HG02943 (cell line): Measurements from ENCODE around the gene CDIP1.
A peak's percentile ranks its signal among the peaks of the same experiment; 100 is the strongest.
"Not testable (repeated sequence)": the region's sequence is repeated elsewhere in the genome, so short reads cannot be mapped to it uniquely, and the experiment has no call there.

Source experiments
- ATAC-seq: cut with Tn5 transposase; IDR thresholded peaks from one replicate; pipeline ENCODE4 v1.9.1; 2021; ENCODE audit warnings: mild to moderate bottlenecking, low read depth, moderate library complexity; ENCODE audit not compliant: unreplicated experiment

The CDIP1 gene

GRCh38 chr16:4538350-4539235 lies at the start of gene CDIP1:
Gene CDIP1, minus strand, starts transcription at chr16:4538773. Its CDS starts 24,643 bp downstream, at chr16:4514130.
- ATAC-seq, result peak; percentile 82

DNA sequence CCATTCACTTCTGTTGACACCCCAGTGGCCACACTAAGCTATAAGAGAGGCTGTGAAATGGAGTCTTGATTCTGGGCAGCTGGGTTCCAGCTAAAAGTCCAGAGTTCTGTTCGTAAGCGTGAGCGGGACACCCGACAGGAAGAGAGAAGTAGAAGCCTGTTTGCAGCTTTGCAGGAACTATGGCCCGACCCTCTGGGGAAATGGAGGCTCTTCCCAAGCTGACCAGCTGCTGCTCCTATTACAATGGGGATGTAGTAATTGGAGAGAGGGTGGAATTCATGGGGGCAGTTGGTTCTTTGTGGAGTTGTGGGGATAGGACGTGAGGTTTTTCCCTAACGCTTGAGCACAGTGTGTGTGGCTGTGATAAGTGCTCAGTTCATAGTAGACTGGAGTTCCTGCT lies 47.7 kb upstream of the CDIP1 start:
- no peak for ATAC-seq

- ATAC-seq, result no peak
These were observed 45.3 kb upstream of the CDIP1 start for GRCh38 chr16:4583906-4584305.

- ATAC-seq, result no peak
These were observed 41.7 kb upstream of the CDIP1 start for GRCh38 chr16:4580250-4580649.

DNA sequence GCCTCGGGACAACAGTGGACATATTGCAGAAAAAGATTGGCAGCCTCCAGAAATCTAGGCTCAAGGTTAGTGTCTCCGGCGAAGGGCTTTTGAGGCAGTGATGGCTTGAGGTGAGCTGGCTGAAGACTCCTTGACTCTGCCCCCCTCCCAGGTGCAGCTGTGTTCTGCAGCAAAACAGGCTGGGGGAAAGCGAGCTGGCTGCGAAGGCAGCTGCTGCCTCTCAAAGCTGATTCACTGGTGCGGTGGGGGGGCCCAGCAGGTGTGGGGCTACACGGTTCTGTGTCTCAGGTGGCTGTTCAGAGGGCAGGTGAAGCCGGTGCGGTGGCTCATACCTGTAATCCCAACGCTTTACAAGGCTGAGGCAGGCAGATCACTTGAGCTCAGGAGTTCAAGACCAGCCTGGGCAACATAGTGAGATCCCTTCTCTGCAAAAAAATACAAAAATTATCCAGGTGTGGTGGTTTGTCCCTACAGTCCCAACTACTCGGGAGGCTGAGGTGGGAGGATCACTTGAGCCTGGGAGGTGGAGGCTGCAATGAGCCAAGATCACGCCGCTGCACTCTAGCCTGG lies 40.5 kb upstream of the CDIP1 start:
- no peak for ATAC-seq

GRCh38 chr16:4576008-4576407 lies 37.4 kb upstream of the CDIP1 start:
- no peak for ATAC-seq

- ATAC-seq, result no peak
These were observed 36.5 kb upstream of the CDIP1 start for GRCh38 chr16:4574919-4575705.

- not testable (repeated sequence) for ATAC-seq
These were observed 35.4 kb upstream of the CDIP1 start for GRCh38 chr16:4573926-4574325.

- no peak for ATAC-seq
These were observed 34.1 kb upstream of the CDIP1 start for GRCh38 chr16:4572715-4573114.

GRCh38 chr16:4570688-4571321 lies 32.2 kb upstream of the CDIP1 start:
- no peak for ATAC-seq

GRCh38 chr16:4570086-4570485 lies 31.5 kb upstream of the CDIP1 start:
- no peak for ATAC-seq

GRCh38 chr16:4566144-4566543 lies 27.6 kb upstream of the CDIP1 start:
- ATAC-seq, result no peak

DNA sequence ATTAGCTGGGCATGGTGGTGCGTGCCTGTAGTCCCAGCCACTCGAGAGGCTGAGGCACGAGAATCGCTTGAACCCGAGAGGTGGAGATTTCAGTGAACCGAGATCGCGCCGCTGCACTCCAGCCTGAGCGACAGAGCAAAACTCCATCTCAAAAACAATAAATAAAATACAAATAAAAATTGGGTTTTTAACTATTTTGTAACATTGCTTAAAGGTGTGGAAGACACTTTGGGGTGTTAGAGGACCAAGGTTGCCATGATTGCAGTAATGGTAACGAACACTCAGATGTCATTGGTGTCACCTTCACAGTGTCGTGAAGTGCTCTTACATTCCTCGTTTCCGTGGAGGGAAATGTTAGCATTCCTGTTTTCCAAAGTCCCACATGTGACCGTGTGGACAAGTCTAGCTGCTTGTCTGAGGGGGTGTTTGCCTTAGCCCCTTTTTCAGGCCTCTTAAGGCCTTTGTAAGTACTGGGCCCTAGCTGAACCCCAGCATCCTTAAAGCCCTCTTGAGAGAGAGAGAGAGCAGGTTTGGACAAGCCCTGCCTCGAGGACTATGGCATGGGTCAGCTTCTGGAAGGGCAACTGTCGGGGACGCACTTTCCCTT lies 26.2 kb upstream of the CDIP1 start:
- no peak for ATAC-seq

DNA sequence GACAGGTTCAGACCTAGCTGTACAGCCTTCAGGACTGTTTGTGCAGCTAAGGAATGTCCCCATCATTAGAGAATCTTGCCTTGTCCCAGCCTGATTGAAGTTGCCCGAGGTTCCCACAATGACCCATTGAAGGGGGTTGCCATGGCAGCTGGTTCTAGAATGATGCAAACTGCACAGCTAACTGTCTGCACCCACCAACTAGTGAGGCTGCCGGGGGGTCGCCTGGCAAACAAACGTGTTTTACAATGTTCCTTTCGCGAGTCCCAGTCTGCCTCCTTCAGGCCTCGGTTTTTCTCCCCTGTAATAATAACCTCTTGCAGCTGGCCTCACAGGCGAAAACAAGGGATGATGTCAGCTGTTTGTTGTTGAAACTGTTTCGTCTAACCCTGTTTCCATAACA lies 23.0 kb upstream of the CDIP1 start:
- ATAC-seq, result no peak

DNA sequence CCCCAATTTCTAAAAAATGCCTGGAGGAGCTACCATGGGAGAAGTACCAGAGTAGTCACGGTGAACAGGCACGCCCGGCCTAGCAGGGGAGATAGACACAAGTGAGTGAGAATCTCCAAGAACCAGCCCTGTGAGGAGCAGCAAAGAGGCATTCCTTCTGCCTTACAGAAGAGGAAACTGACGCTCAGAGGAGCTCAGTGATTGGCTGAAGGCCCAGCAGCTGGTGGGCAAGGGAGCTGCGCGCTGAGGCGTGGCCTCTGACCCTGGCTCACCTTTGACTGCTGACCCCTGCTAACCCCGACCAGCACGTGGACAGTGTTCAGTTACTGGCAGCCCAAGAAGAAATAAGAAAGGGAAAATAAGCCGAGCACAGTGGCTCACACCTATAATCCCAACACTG lies 19.4 kb upstream of the CDIP1 start:
- ATAC-seq, result no peak

- ATAC-seq, result no peak
These were observed 18.0 kb upstream of the CDIP1 start for GRCh38 chr16:4556580-4556979.

- ATAC-seq, result no peak
These were observed 17.5 kb upstream of the CDIP1 start, which contains the start of gene C16orf96 for GRCh38 chr16:4556112-4556511. Gene C16orf96, plus strand, starts transcription at chr16:4556340. Its CDS starts 150 bp downstream, at chr16:4556490.

DNA sequence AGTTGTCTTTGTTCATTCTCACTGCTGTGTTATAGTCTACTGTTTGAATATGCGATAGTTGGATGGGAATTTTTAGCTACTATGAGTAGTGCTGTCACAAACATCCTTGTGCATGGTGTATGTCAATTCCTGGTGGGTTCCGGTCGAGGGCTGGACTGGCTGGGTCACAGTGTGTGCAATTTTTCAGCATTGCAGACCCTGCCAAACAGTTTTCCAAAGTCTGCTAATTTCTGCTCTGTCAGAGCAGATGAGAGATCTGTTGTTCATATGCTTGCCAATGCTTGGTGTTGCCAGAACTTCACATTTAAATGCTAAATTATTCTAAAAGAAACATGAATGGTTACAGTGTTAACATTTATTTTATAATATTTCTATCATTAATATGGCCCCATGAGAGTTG lies 14.0 kb upstream of the CDIP1 start:
- ATAC-seq, result no peak

DNA sequence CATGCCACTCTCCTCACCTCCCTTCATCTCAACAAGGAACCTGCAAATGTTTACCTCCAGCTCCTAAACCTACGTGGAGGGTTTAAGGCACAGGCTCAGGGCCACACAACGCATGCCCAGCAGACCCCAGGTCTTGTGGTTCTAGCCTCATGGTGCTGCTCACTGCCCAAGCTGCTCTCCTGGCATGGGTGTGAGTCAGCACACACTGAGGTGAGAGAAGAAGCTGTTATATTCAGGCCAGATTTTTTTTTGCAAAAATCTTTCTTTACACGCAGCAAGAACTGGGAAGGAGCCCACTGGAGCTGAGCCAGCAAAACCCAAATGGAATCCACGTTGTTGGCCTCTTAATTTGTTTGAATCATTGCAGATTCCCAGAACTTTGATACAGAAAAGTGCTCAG lies 12.0 kb upstream of the CDIP1 start:
- ATAC-seq, result no peak

DNA sequence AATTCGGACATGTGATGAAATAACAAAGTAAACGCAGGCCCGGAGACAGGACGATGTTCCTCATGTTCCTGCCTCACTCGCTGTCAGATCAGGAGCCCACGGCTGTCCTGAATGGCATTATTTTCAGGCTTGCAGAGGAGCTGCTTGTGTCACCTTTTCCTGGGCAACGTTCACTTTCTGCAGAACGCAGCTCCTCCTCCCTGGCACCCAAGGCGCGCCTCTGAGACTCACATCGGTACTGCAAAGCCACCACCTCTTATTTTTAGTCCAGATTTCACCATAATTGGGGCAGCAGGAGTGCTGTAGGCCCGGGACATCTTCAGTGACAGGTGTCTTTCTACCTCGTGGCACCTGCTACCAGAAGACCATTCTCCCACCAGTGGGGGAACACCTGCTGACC lies 9.6 kb upstream of the CDIP1 start:
- ATAC-seq, result no peak
